Gastroesophageal sphincter (tissue), 3 donors: ENCODE results near the gene VSIG8.

Source experiments
- CTCF ChIP-seq, 4 experiments: fragments of 200-600 bp in 2 of 4; fragments of 450-650 bp in 2 of 4; sonication (generic) in 1 of 4; IDR thresholded peaks; one replicate each; pipeline ENCODE4 v1.5.1; 2017 to 2019; ENCODE audit warnings: antibody characterized with exemption in 4 of 4, mild to moderate bottlenecking in 2 of 4, moderate library complexity in 2 of 4
- EP300 ChIP-seq: sonication (generic); formaldehyde crosslinking; IDR thresholded peaks from one replicate; pipeline ENCODE4 v1.6.1; 2017; ENCODE audit warnings: antibody characterized with exemption, mild to moderate bottlenecking

GRCh38 chr1:159825564-159825963, 36.9 kb downstream of the VSIG8 start:
- TF ChIP-seq EP300 (no peak), CTCF (IDR thresholded peaks at IDR 0.05) (no peak)
